ENCODE data around the gene BIN1. TPM values are rescaled to one million over a fixed set of nuclear protein-coding genes. Genes with fewer than 3 reads are reported as not detected.

The BIN1 gene
- polyA plus RNA-seq, 1 of the 3 experiments (the other 2 are of a cell fraction): 40.3 TPM

- Histone ChIP-seq H3K79me2 (ENCODE audit: insufficient read depth) (peaks cover 50% of the 10 kb centered on the region), H3K4me1 (ENCODE audit: control insufficient read depth in 1 of 2, insufficient read depth in 2 of 2, low read depth in 1 of 2, low read length in 1 of 2) (peaks cover 5 to 41% of the 10 kb centered on the region in 2 experiments; a peak in 2 of 4 replicates), H3K27me3 (ENCODE audit: insufficient read depth) (no peaks in the 10 kb centered on the region), H3K36me3 (replicated peaks in 1 of 2; ENCODE audit: control insufficient read depth in 1 of 2, insufficient read depth in 2 of 2, low read length in 1 of 2) (no peaks in the 10 kb centered on the region), H3K9me2 (no peaks in the 10 kb centered on the region), H4K20me1 (ENCODE audit: insufficient read depth) (peaks cover 13% of the 10 kb centered on the region), H3K9ac (no peak overlapping the region), H3K27ac (ENCODE audit: low read depth in 2 of 2, low read length in 1 of 2) (no peak overlapping the region; a peak in 1 of 4 replicates), H3F3A (replicated peaks; ENCODE audit: insufficient read depth) (no peaks in the 10 kb centered on the region), H3K4me3 (ENCODE audit: low read depth in 2 of 2, low read length in 1 of 2) (no peak overlapping the region), H2AFZ (ENCODE audit: low read depth) (no peak overlapping the region), H3K9me3 (no peaks in the 10 kb centered on the region), H3K4me2 (no peak overlapping the region)
- POLR2A ChIA-PET: no interaction called here
- peak; percentile 7 for DNase-seq
- 80% methylated on average over 7 of the region's 10 CpGs for WGBS (ENCODE audit: low lambda C conversion rate)
- no peak for TF ChIP-seq FOSL2 (IDR thresholded peaks at IDR 0.05; ENCODE audit: borderline replicate concordance, low read depth)
- TF ChIP-seq NRF1 (IDR thresholded peaks at IDR 0.05; ENCODE audit: low read depth, low read length): no peak
- TF ChIP-seq MXI1 (IDR thresholded peaks at IDR 0.05; ENCODE audit: low read depth, low read length): no peak
- TF ChIP-seq EP300 (IDR thresholded peaks at IDR 0.05; ENCODE audit: borderline replicate concordance in 1 of 2, low read depth in 1 of 2, low read length in 1 of 2): no peak
- no peak for TF ChIP-seq USF2 (IDR thresholded peaks at IDR 0.05; ENCODE audit: borderline replicate concordance, low read depth, low read length)
- TF ChIP-seq MAX (IDR thresholded peaks at IDR 0.05; ENCODE audit: low read depth): no peak
- no peak for TF ChIP-seq TEAD4 (IDR thresholded peaks at IDR 0.05; ENCODE audit: borderline replicate concordance, insufficient read depth)
- TF ChIP-seq MEF2A (IDR thresholded peaks at IDR 0.05; ENCODE audit: borderline replicate concordance, low read depth): no peak
- no peak for TF ChIP-seq RXRA (IDR thresholded peaks at IDR 0.05; ENCODE audit: borderline replicate concordance, low read depth)
- TF ChIP-seq USF1 (IDR thresholded peaks at IDR 0.05; ENCODE audit: borderline replicate concordance, low read depth): no peak
- TF ChIP-seq GATA2 (CRISPR knock-in tag; IDR thresholded peaks at IDR 0.05): no peak
- TF ChIP-seq GABPA (IDR thresholded peaks at IDR 0.05; ENCODE audit: low read depth): no peak
- no peak for TF ChIP-seq RFX5 (IDR thresholded peaks at IDR 0.05; ENCODE audit: low read length)
- TF ChIP-seq JUND (IDR thresholded peaks at IDR 0.05): no peak
- TF ChIP-seq TCF12 (IDR thresholded peaks at IDR 0.05): no peak
- no peak for TF ChIP-seq SIN3A (IDR thresholded peaks at IDR 0.05; ENCODE audit: borderline replicate concordance, low read depth, low read length)
- TF ChIP-seq FOXM1 (IDR thresholded peaks at IDR 0.05; ENCODE audit: low read depth): no peak
- no peak for TF ChIP-seq FOXJ3 (CRISPR knock-in tag; IDR thresholded peaks at IDR 0.05)
- no peak for TF ChIP-seq CTCF (IDR thresholded peaks at IDR 0.05)
- TF ChIP-seq PBX3 (IDR thresholded peaks at IDR 0.05): no peak
- CTCF ChIA-PET: interaction anchor here (1.3 to 1.9 kb wide), 2 partner anchors 33 to 72 kb away, joined by 4 to 6 read pairs; no protein-coding TSS in a partner anchor
Observed at GRCh38 chr2:127101756-127102477, 5.0 kb downstream of the BIN1 start.
